SK-N-SH (cell line): ENCODE results near the gene BCL2L13. TPM values are rescaled to one million over a fixed set of nuclear protein-coding genes. Genes with fewer than 3 reads are reported as not detected.

ENCODE experiments used
- CTCF ChIA-PET: fragments of 300-600, 350-600 bp; formaldehyde crosslinking; extraction: SDS; loops from one replicate; lab custom pipeline; 2021; lab: Yijun Ruan, JAX
- POLR2A ChIA-PET: fragments of 350-600 bp; sonication (Branson Sonifier 250); formaldehyde crosslinking; extraction: SDS; loops from one replicate; lab custom pipeline; 2020; ENCODE audit warnings: antibody characterized with exemption, inconsistent platforms; lab: Yijun Ruan, JAX
- DNase-seq: peaks from one replicate; pipeline ENCODE4 v3.0.0; 2012
- H2AFZ ChIP-seq: fragments of 200-600 bp; sonication (generic); 2 replicates; pipeline ENCODE4 v1.8.1; 2016; ENCODE audit warnings: antibody characterized with exemption, mild to moderate bottlenecking, low read depth
- H3F3A ChIP-seq: fragments of 200-600 bp; sonication (generic); replicated peaks from 2 replicates; pipeline ENCODE3; 2016; ENCODE audit warnings: antibody characterized with exemption, mild to moderate bottlenecking; ENCODE audit not compliant: insufficient read depth
- H3K27ac ChIP-seq, 2 experiments: fragments of 200-500 bp in 1 of 2; fragments of 200-600 bp in 1 of 2; sonication (Bioruptor generic) in 1 of 2; sonication (generic), shearing (Covaris generic) in 1 of 2; 2 replicates each; pipeline versions ENCODE4 v1.5.1 to v1.6.1; 2014 to 2016; ENCODE audit warnings: low read depth in 2 of 2, inconsistent platforms in 1 of 2, low read length in 1 of 2, mild to moderate bottlenecking in 1 of 2, mixed read lengths in 1 of 2
- H3K27me3 ChIP-seq: fragments of 200-600 bp; sonication (generic), shearing (Covaris generic); 2 replicates; pipeline ENCODE4 v1.6.1; 2016; ENCODE audit warnings: mixed run types; ENCODE audit not compliant: insufficient read depth
- H3K36me3 ChIP-seq, 2 experiments: fragments of 200-500 bp in 1 of 2; fragments of 200-600 bp in 1 of 2; sonication (Bioruptor generic) in 1 of 2; sonication (generic) in 1 of 2; replicated peaks in 1 of 2; 2 replicates each; pipeline versions ENCODE3 to v1.5.1; 2014 to 2016; ENCODE audit warnings: low read length in 1 of 2, mild to moderate bottlenecking in 1 of 2; ENCODE audit not compliant: insufficient read depth in 2 of 2, control insufficient read depth in 1 of 2
- H3K4me1 ChIP-seq, 2 experiments: fragments of 200-500 bp in 1 of 2; fragments of 200-600 bp in 1 of 2; sonication (Bioruptor generic) in 1 of 2; sonication (generic), shearing (Covaris generic) in 1 of 2; 2 replicates each; pipeline versions ENCODE4 v1.5.1 to v1.6.1; 2014 to 2016; ENCODE audit warnings: low read depth in 1 of 2, low read length in 1 of 2, mixed run types in 1 of 2; ENCODE audit not compliant: insufficient read depth in 2 of 2, control insufficient read depth in 1 of 2
- H3K4me2 ChIP-seq: fragments of 200-600 bp; sonication (generic), shearing (Covaris generic); 2 replicates; pipeline ENCODE4 v1.6.1; 2017; ENCODE audit warnings: mixed run types
- H3K4me3 ChIP-seq, 2 experiments: fragments of 200-500 bp in 1 of 2; fragments of 200-600 bp in 1 of 2; sonication (Bioruptor generic) in 1 of 2; sonication (generic), shearing (Covaris generic) in 1 of 2; 2 replicates each; pipeline versions ENCODE4 v1.5.1 to v1.8.1; 2014 to 2016; ENCODE audit warnings: low read depth in 2 of 2, inconsistent platforms in 1 of 2, low read length in 1 of 2, mild to moderate bottlenecking in 1 of 2, mixed read lengths in 1 of 2, moderate library complexity in 1 of 2
- H3K79me2 ChIP-seq: fragments of 200-600 bp; sonication (generic); 2 replicates; pipeline ENCODE4 v1.8.1; 2017; ENCODE audit warnings: mild to moderate bottlenecking; ENCODE audit not compliant: insufficient read depth
- H3K9ac ChIP-seq: fragments of 200-600 bp; sonication (generic); 2 replicates; pipeline ENCODE4 v1.6.1; 2017; ENCODE audit warnings: mixed run types
- H3K9me2 ChIP-seq: fragments of 200-600 bp; sonication (generic); 2 replicates; pipeline ENCODE4 v1.6.1; 2017; ENCODE audit warnings: mixed run types
- H3K9me3 ChIP-seq: fragments of 200-600 bp; sonication (generic); 2 replicates; pipeline ENCODE4 v1.6.1; 2017; ENCODE audit warnings: mixed run types, mild to moderate bottlenecking, moderate library complexity
- H4K20me1 ChIP-seq: fragments of 200-600 bp; sonication (generic); 2 replicates; pipeline ENCODE4 v1.6.1; 2017; ENCODE audit warnings: mild to moderate bottlenecking, mixed run types; ENCODE audit not compliant: insufficient read depth
- FOXJ3 ChIP-seq: sonication (generic); formaldehyde crosslinking; IDR thresholded peaks from 2 replicates; pipeline ENCODE4 v1.5.1; 2020; ENCODE audit warnings: mild to moderate bottlenecking, missing genetic modification reagents
- FOXM1 ChIP-seq: IDR thresholded peaks from 2 replicates; pipeline ENCODE4 v1.4.0; 2012; ENCODE audit warnings: low read depth, mild to moderate bottlenecking
- GATA2 ChIP-seq: sonication (generic); formaldehyde crosslinking; IDR thresholded peaks from 2 replicates; pipeline ENCODE4 v1.5.0; 2020; ENCODE audit warnings: mild to moderate bottlenecking, missing genetic modification reagents
- JUND ChIP-seq: IDR thresholded peaks from 2 replicates; pipeline ENCODE4 v1.4.0; 2012
- MAX ChIP-seq: IDR thresholded peaks from 2 replicates; pipeline ENCODE4 v1.4.0; 2012; ENCODE audit warnings: low read depth
- NFIC ChIP-seq: IDR thresholded peaks from 2 replicates; pipeline ENCODE4 v1.4.0; 2012; ENCODE audit warnings: borderline replicate concordance
- SMC3 ChIP-seq: IDR thresholded peaks from 2 replicates; pipeline ENCODE4 v1.6.1; 2012; ENCODE audit warnings: low read depth, low read length, improper control_type of control experiment
- TEAD4 ChIP-seq: IDR thresholded peaks from 2 replicates; pipeline ENCODE4 v1.4.0; 2012; ENCODE audit warnings: mild to moderate bottlenecking, borderline replicate concordance; ENCODE audit not compliant: insufficient read depth
- YY1 ChIP-seq: IDR thresholded peaks from 2 replicates; pipeline ENCODE4 v1.4.0; 2012; ENCODE audit warnings: low read depth, mild to moderate bottlenecking
- WGBS: methylation state at CpG from one replicate; pipeline ENCODE4 v1.1.6; 2017; ENCODE audit warnings: low lambda C conversion rate; 5-methylcytosine and 5-hydroxymethylcytosine counted together
- polyA plus RNA-seq, 3 experiments: library from polyadenylated mRNA; depleted of rRNA; stranded (reverse); fragments of >200 nt; gene quantifications; 2 replicates each; pipeline ENCODE4 v1.2.3, GENCODE V29; 2012
- TF ChIP-seq, protein P1 (sequence below): fragments of 150-350 bp; IDR thresholded peaks from 2 replicates; pipeline ENCODE4 v1.6.1; 2016; ENCODE audit warnings: mild to moderate bottlenecking, low read depth, low read length
- TF ChIP-seq, protein P2 (sequence below): IDR thresholded peaks from 2 replicates; pipeline ENCODE4 v1.6.1; 2012; ENCODE audit warnings: mild to moderate bottlenecking, low read depth, low read length, moderate library complexity

The BCL2L13 gene
- polyA plus RNA-seq, 1 of the 3 experiments (the other 2 are of a cell fraction): 37.1 TPM

DNA sequence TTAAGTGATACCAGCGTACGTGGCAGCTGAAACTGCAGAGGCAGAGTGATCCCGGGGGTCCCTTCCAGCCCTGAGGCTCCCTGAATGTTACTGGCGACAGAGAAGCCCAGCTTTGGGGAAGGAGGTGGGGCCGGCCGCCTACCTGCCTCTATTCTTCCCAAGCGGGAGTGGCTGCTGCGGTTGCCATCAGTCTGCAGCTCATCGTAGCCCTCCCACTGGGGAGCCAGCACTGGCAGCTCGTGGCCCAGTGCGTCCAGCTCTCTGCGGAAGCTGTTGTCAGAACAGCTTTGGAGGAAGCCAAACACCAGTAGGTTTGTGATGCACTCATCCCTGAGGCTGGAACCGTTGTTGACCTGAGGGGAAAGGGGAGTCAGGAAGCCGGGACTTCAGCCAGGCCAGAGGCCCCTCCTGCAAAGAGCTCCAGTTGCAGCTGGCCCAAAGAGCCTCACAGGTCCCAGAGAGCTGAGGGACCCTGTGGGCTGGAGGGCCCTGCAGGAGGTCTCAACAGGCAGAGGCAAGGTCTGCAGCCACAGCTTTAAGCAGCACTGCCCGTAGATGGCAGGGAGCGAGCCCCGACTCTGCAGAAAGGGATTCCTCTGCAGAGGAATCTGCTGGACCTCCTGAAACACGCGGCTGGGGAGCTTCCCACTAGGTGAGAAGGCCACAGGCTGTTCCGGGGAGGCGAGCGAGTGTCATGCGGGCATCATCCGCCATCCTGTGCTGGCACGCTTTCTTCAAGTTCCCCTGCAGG is 105.3 kb downstream of the BCL2L13 start:
- CTCF ChIA-PET: interaction anchor here (0.7 to 6.0 kb wide), 14 partner anchors 8 to 333 kb away, joined by 3 to 62 read pairs (median 10); partner anchors contain the start of genes BID and PEX26
- 82% methylated on average over 19 of the region's 25 CpGs for WGBS
- POLR2A ChIA-PET: interaction anchor here (1.0 kb wide), 1 partner anchor 29 kb away, joined by 5 read pairs; no protein-coding TSS in a partner anchor

More for the DNA sequence above, 105.3 kb downstream of the BCL2L13 start:
- H4K20me1 ChIP-seq: no peaks in the 10 kb centered on the region
- DNase-seq: no peak
- H3K27ac ChIP-seq: no peak overlapping the region
- no peak overlapping the region for H3K4me2 ChIP-seq
- no peak overlapping the region for H3K9ac ChIP-seq
- no peaks in the 10 kb centered on the region for H3F3A ChIP-seq
- no peaks in the 10 kb centered on the region for H3K9me2 ChIP-seq
- no peak overlapping the region for H2AFZ ChIP-seq
- H3K36me3 ChIP-seq: peaks cover 0 to 7% of the 10 kb centered on the region in 2 experiments
- no peaks in the 10 kb centered on the region for H3K27me3 ChIP-seq
- H3K4me1 ChIP-seq: peaks cover 0 to 2% of the 10 kb centered on the region in 2 experiments; a peak in 1 of 4 replicates
- H3K9me3 ChIP-seq: no peaks in the 10 kb centered on the region
- TF ChIP-seq FOXJ3 (CRISPR knock-in tag): no peak
- no peak for TF ChIP-seq FOXM1
- TF ChIP-seq TEAD4: no peak
- TF ChIP-seq MAX: no peak
- no peak for TF ChIP-seq NFIC
- TF ChIP-seq YY1: no peak
- TF ChIP-seq, protein P1, sequence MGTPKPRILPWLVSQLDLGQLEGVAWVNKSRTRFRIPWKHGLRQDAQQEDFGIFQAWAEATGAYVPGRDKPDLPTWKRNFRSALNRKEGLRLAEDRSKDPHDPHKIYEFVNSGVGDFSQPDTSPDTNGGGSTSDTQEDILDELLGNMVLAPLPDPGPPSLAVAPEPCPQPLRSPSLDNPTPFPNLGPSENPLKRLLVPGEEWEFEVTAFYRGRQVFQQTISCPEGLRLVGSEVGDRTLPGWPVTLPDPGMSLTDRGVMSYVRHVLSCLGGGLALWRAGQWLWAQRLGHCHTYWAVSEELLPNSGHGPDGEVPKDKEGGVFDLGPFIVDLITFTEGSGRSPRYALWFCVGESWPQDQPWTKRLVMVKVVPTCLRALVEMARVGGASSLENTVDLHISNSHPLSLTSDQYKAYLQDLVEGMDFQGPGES: no peak
- no peak for TF ChIP-seq GATA2 (CRISPR knock-in tag)
- TF ChIP-seq SMC3: no peak
- TF ChIP-seq JUND: no peak
- TF ChIP-seq, protein P2, sequence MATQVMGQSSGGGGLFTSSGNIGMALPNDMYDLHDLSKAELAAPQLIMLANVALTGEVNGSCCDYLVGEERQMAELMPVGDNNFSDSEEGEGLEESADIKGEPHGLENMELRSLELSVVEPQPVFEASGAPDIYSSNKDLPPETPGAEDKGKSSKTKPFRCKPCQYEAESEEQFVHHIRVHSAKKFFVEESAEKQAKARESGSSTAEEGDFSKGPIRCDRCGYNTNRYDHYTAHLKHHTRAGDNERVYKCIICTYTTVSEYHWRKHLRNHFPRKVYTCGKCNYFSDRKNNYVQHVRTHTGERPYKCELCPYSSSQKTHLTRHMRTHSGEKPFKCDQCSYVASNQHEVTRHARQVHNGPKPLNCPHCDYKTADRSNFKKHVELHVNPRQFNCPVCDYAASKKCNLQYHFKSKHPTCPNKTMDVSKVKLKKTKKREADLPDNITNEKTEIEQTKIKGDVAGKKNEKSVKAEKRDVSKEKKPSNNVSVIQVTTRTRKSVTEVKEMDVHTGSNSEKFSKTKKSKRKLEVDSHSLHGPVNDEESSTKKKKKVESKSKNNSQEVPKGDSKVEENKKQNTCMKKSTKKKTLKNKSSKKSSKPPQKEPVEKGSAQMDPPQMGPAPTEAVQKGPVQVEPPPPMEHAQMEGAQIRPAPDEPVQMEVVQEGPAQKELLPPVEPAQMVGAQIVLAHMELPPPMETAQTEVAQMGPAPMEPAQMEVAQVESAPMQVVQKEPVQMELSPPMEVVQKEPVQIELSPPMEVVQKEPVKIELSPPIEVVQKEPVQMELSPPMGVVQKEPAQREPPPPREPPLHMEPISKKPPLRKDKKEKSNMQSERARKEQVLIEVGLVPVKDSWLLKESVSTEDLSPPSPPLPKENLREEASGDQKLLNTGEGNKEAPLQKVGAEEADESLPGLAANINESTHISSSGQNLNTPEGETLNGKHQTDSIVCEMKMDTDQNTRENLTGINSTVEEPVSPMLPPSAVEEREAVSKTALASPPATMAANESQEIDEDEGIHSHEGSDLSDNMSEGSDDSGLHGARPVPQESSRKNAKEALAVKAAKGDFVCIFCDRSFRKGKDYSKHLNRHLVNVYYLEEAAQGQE: no peak
- H3K79me2 ChIP-seq: no peaks in the 10 kb centered on the region
- H3K4me3 ChIP-seq: no peak overlapping the region
